ENCODE results near the gene GUSB. TPM values are rescaled to one million over a fixed set of nuclear protein-coding genes. Genes with fewer than 3 reads are reported as not detected.

GUSB gene
- total and polyA plus RNA-seq, 2 of the 8 experiments (the other 6 are each of a cell fraction or from before 2014, with no cell fraction given) = 43.6 to 71.3 TPM

- no peak for TF ChIP-seq TEAD4 (IDR thresholded peaks at IDR 0.05; ENCODE audit: low read depth, low read length)
- TF ChIP-seq EGR1 (IDR thresholded peaks at IDR 0.05; ENCODE audit: borderline replicate concordance, low read depth, low read length) = no peak
- TF ChIP-seq SP1 (IDR thresholded peaks at IDR 0.05; ENCODE audit: low read depth, low read length) = no peak
- TF ChIP-seq JUND (IDR thresholded peaks at IDR 0.05; ENCODE audit: low read length) = no peak
- peak; percentile 42; the same call in 1 of the 2 replicates for TF ChIP-seq POLR2AphosphoS5 (IDR thresholded peaks at IDR 0.05; ENCODE audit: low read depth, low read length)
- no peak for TF ChIP-seq GABPA (IDR thresholded peaks at IDR 0.05; ENCODE audit: borderline replicate concordance, insufficient read depth, low read length)
- TF ChIP-seq POLR2A (IDR thresholded peaks at IDR 0.05; ENCODE audit: control extremely low read depth in 1 of 2, low read depth in 2 of 2, low read length in 2 of 2) = 0 out of 3 replicates have a peak, but pooled peaks of 1 of the 2 experiments have one; percentile 3
- Histone ChIP-seq H3K56ac (replicated peaks; ENCODE audit: insufficient read length, low read depth, low read length) (no peak overlapping the region), H3K9ac (replicated peaks in 1 of 4; ENCODE audit: extremely low read depth in 1 of 4, low read depth in 3 of 4, low read length in 3 of 4) (no peak overlapping the region), H3K4me1 (replicated peaks in 1 of 4; ENCODE audit: control insufficient read depth in 3 of 4, insufficient read depth in 4 of 4, low read length in 3 of 4) (peaks cover 0 to 6% (median 2%) of the 10 kb centered on the region in 4 experiments; a peak in 4 of 7 replicates), H3K4ac (replicated peaks; ENCODE audit: insufficient read length, low read depth, low read length) (no peak overlapping the region), H2BK120ac (replicated peaks; ENCODE audit: low read depth, low read length) (no peak overlapping the region), H3K4me2 (ENCODE audit: insufficient read depth in 1 of 2, low read depth in 2 of 2, low read length in 2 of 2) (peak overlapping the region; percentile 17 to 65; a peak in 2 of 4 replicates), H2BK15ac (ENCODE audit: low read length) (no peak overlapping the region), H3K79me1 (ENCODE audit: low read depth, low read length) (no peaks in the 10 kb centered on the region; the same call in none of the 2 replicates), H3K23me2 (ENCODE audit: low read depth, low read length) (no peaks in the 10 kb centered on the region), H2AFZ (ENCODE audit: low read length) (no peak overlapping the region), H4K20me1 (replicated peaks in 1 of 2; ENCODE audit: control insufficient read depth in 1 of 2, insufficient read depth in 2 of 2, low read length in 2 of 2) (peaks cover 4 to 16% of the 10 kb centered on the region in 2 experiments), H3K4me3 (ENCODE audit: extremely low read depth in 1 of 4, insufficient read depth in 2 of 4, low read depth in 3 of 4, low read length in 4 of 4) (no peak overlapping the region), H2BK5ac (ENCODE audit: low read depth, low read length) (no peak overlapping the region), H3K27ac (ENCODE audit: low read depth, low read length) (no peak overlapping the region), H4K5ac (ENCODE audit: insufficient read length, low read depth, low read length) (no peak overlapping the region), H2AK5ac (ENCODE audit: low read depth, low read length) (no peak overlapping the region), H4K8ac (ENCODE audit: extremely low read depth, insufficient read depth, low read length) (no peak overlapping the region; the same call in 1 of the 2 replicates), H3K14ac (ENCODE audit: insufficient read length) (no peak overlapping the region), H4K91ac (replicated peaks; ENCODE audit: insufficient read length, low read length) (no peak overlapping the region), H3K36me3 (ENCODE audit: control insufficient read depth in 2 of 4, insufficient read depth in 4 of 4, low read length in 3 of 4) (peaks cover 9 to 20% (median 14%) of the 10 kb centered on the region in 4 experiments; a peak in 7 of 8 replicates), H2BK20ac (ENCODE audit: low read length) (no peak overlapping the region), H3K27me3 (replicated peaks in 1 of 4; ENCODE audit: control insufficient read depth in 3 of 4, extremely low read depth in 1 of 4, insufficient read depth in 3 of 4, low read length in 3 of 4) (no peaks in the 10 kb centered on the region), H3K79me2 (ENCODE audit: control insufficient read depth in 1 of 2, insufficient read depth in 2 of 2, low read length in 2 of 2) (peaks cover 0 to 16% of the 10 kb centered on the region in 2 experiments; a peak in 2 of 4 replicates), H3K23ac (ENCODE audit: insufficient read length) (no peak overlapping the region), H2BK12ac (ENCODE audit: low read depth, low read length) (no peak overlapping the region), H3K18ac (ENCODE audit: extremely low read depth, low read length) (no peak overlapping the region), H3K9me3 (ENCODE audit: insufficient read depth in 2 of 2, low read depth in 1 of 2, low read length in 1 of 2) (no peaks in the 10 kb centered on the region)
- no peak for FAIRE-seq
- ChIA-PET CTCF (ENCODE audit: partially characterized antibody) (no interaction called here), POLR2A (ENCODE audit: partially characterized antibody) (interaction anchor here (0.5 to 2.1 kb wide), 3 partner anchors 8 to 229 kb away, joined by 3 to 6 read pairs (median 4); no protein-coding TSS in a partner anchor)
- WGBS, 2 experiments (ENCODE audit: extremely low coverage in 1 of 2, insufficient coverage in 1 of 2, insufficient read length in 1 of 2, insufficient replicate concordance in 2 of 2, low coverage in 1 of 2, low lambda C conversion rate in 2 of 2, missing lambda C conversion rate in 1 of 2) = 93% methylated on average over 27 of the region's 29 CpGs; no CpG with 5 or more reads in 1 of the 2 experiments
- no peak for DNase-seq (ENCODE audit: low read depth in 1 of 2, low spot score in 2 of 2)
These were observed 2.2 kb downstream of the GUSB start for GRCh38 chr7:65979583-65980477.

Measured in H1 (cell line).